ENCODE data around the gene ENO3. TPM values are rescaled to one million over a fixed set of nuclear protein-coding genes. Genes with fewer than 3 reads are reported as not detected.

The ENO3 gene
- total and polyA plus RNA-seq, 2 donors (not counting 3 experiments of a cell fraction or from before 2014, with no cell fraction given), result 5.5 to 5.9 TPM

DNA sequence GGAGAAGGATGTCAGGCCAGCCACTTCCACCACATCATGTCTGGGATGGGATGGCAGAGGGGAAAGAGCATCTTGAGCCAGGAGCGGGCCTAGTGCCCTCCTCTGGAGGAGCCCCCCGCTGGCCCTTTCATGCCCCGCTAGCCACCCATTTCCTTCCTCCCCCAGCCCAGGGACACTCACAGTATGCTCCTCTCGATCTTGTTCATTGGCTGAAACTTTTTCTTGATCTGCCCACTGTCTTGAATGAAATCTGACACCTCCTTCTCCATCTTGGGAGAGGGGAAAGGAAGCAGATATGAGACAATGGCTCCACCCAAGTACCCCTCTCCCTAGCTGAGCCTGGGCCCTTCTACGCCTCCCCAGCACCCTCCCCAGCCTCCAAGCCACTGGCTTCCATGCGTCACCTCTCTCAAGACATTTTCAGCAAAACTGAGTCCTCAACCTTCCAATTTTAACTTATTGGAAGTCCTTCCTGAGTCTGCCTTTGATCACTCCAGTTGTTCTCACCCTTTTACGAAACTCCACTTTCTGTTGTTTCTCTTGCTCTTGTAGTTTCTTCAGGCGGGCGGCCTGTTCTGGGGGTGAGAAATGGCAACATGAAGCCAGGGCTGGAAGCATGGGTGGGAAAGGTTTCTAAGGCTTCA is 9.5 kb downstream of the ENO3 start:
- H2AFZ ChIP-seq (ENCODE audit: low read depth, low read length), result no peak overlapping the region
- no peak overlapping the region for H3K9ac ChIP-seq (replicated peaks; ENCODE audit: extremely low read depth, insufficient read depth, low read length)
- H4K20me1 ChIP-seq (replicated peaks; ENCODE audit: control insufficient read depth, extremely low read depth, insufficient read depth, low read length), result no peaks in the 10 kb centered on the region
- no peaks in the 10 kb centered on the region for H3K27me3 ChIP-seq (ENCODE audit: control insufficient read depth in 2 of 2, insufficient read depth in 2 of 2, low read length in 2 of 2)
- H3K4me1 ChIP-seq (ENCODE audit: control insufficient read depth, extremely low read depth, insufficient read depth, low read length), result no peaks in the 10 kb centered on the region
- dilution Hi-C loops (cut with MboI; ENCODE audit: extremely low pct_ligation_motif_present, low sequenced_read_pairs), result no loop called here
- TF ChIP-seq JUN (IDR thresholded peaks at IDR 0.05; ENCODE audit: borderline replicate concordance, insufficient read depth, insufficient read length, low read depth) (no peak), FOS (IDR thresholded peaks at IDR 0.05; ENCODE audit: borderline replicate concordance, insufficient read depth, low read length) (no peak), EZH2 (IDR thresholded peaks at IDR 0.05; ENCODE audit: borderline replicate concordance, low read depth, low read length, severe bottlenecking) (no peak), POLR2A (IDR thresholded peaks at IDR 0.05; ENCODE audit: low read depth, low read length) (no peak), POLR2AphosphoS5 (IDR thresholded peaks at IDR 0.05; ENCODE audit: insufficient read depth, low read depth, low read length) (no peak), MYC (IDR thresholded peaks at IDR 0.05; ENCODE audit: low read depth, low read length) (no peak), GATA2 (IDR thresholded peaks at IDR 0.05; ENCODE audit: insufficient read depth, insufficient read length, low read depth, low read length) (no peak)
- TF ChIP-seq, protein P1, sequence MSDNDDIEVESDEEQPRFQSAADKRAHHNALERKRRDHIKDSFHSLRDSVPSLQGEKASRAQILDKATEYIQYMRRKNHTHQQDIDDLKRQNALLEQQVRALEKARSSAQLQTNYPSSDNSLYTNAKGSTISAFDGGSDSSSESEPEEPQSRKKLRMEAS (IDR thresholded peaks at IDR 0.05; ENCODE audit: insufficient read depth, insufficient read length), result no peak
- TF ChIP-seq, protein P2, sequence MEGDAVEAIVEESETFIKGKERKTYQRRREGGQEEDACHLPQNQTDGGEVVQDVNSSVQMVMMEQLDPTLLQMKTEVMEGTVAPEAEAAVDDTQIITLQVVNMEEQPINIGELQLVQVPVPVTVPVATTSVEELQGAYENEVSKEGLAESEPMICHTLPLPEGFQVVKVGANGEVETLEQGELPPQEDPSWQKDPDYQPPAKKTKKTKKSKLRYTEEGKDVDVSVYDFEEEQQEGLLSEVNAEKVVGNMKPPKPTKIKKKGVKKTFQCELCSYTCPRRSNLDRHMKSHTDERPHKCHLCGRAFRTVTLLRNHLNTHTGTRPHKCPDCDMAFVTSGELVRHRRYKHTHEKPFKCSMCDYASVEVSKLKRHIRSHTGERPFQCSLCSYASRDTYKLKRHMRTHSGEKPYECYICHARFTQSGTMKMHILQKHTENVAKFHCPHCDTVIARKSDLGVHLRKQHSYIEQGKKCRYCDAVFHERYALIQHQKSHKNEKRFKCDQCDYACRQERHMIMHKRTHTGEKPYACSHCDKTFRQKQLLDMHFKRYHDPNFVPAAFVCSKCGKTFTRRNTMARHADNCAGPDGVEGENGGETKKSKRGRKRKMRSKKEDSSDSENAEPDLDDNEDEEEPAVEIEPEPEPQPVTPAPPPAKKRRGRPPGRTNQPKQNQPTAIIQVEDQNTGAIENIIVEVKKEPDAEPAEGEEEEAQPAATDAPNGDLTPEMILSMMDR (IDR thresholded peaks at IDR 0.05; ENCODE audit: extremely low read depth in 1 of 2, insufficient read depth in 1 of 2, low read depth in 1 of 2, low read length in 2 of 2), result no peak
- intact Hi-C loops (cut with micrococcal nuclease), result no loop called here
- H3K36me3 ChIP-seq (ENCODE audit: control insufficient read depth in 2 of 2, extremely low read depth in 1 of 2, insufficient read depth in 2 of 2, low read length in 2 of 2), result peaks cover 2 to 7% of the 10 kb centered on the region in 2 experiments
- H3K79me2 ChIP-seq (ENCODE audit: control insufficient read depth, insufficient read depth, low read length), result peaks cover 3% of the 10 kb centered on the region
- H3K4me2 ChIP-seq (ENCODE audit: insufficient read depth, low read length), result no peak overlapping the region
- H3K9me3 ChIP-seq (replicated peaks; ENCODE audit: control insufficient read depth, insufficient read depth, low read length), result no peaks in the 10 kb centered on the region
- H3K4me3 ChIP-seq (replicated peaks in 1 of 3; ENCODE audit: insufficient read depth in 1 of 3, low read depth in 1 of 3, low read length in 3 of 3), result no peak overlapping the region
- ChIA-PET POLR2A (no interaction called here), CTCF (interaction anchor here (1.0 kb wide), 1 partner anchor 51 kb away, joined by 4 read pairs; no protein-coding TSS in a partner anchor)
- no peak overlapping the region for H3K27ac ChIP-seq (ENCODE audit: insufficient read depth, low read depth, low read length)
- no peaks in the 10 kb centered on the region for H3K9me1 ChIP-seq (replicated peaks; ENCODE audit: control insufficient read depth, extremely low read depth, insufficient read depth, low read length)
- no TSS peak for BruUV-seq (replicated peaks)
- no peak for DNase-seq (ENCODE audit: low read depth, low spot score)
- FAIRE-seq, result no peak

Data from endothelial cell of umbilical vein (primary cell).